ENCODE results near the gene EVA1B.

Gene EVA1B

GRCh38 chr1:36306210-36306901 is 17.1 kb downstream of the EVA1B start, which contains the start of gene SH3D21:
Gene SH3D21 (plus strand): TSS chr1:36306368. CDS start chr1:36306421, 53 bp downstream.
- H3K4me3 ChIP-seq (ENCODE audit: low read depth, low read length), result peak within 1 kb of the TSS; percentile 62
- peak; percentile 13 for TF ChIP-seq CTCF (IDR thresholded peaks at IDR 0.05; ENCODE audit: low read depth, low read length, missing control alignments)
- no peak for DNase-seq (ENCODE audit: low read depth)
- in situ Hi-C loops (cut with HindIII; ENCODE audit: low sequenced_read_pairs), result no loop called here

GRCh38 chr1:36305915-36306209 is 17.6 kb downstream of the EVA1B start:
- no peak for DNase-seq (ENCODE audit: low read depth)
- no peak overlapping the region for H3K4me3 ChIP-seq (ENCODE audit: low read depth, low read length)
- TF ChIP-seq CTCF (IDR thresholded peaks at IDR 0.05; ENCODE audit: low read depth, low read length, missing control alignments), result no peak
- in situ Hi-C loops (cut with HindIII; ENCODE audit: low sequenced_read_pairs), result no loop called here

GRCh38 chr1:36304970-36305914 is 18.2 kb downstream of the EVA1B start:
- no peak for DNase-seq (ENCODE audit: low read depth)
- in situ Hi-C loops (cut with HindIII; ENCODE audit: low sequenced_read_pairs), result no loop called here
- TF ChIP-seq CTCF (IDR thresholded peaks at IDR 0.05; ENCODE audit: low read depth, low read length, missing control alignments), result no peak
- no peak overlapping the region for H3K4me3 ChIP-seq (ENCODE audit: low read depth, low read length)

- DNase-seq (ENCODE audit: low read depth), result no peak
- H3K4me3 ChIP-seq (ENCODE audit: low read depth, low read length), result no peak overlapping the region
- in situ Hi-C loops (cut with HindIII; ENCODE audit: low sequenced_read_pairs), result no loop called here
- no peak for TF ChIP-seq CTCF (IDR thresholded peaks at IDR 0.05; ENCODE audit: low read depth, low read length, missing control alignments)
Measured at GRCh38 chr1:36304521-36304920, 18.9 kb downstream of the EVA1B start.

GRCh38 chr1:36303650-36304360 is 19.6 kb downstream of the EVA1B start:
- in situ Hi-C loops (cut with HindIII; ENCODE audit: low sequenced_read_pairs), result no loop called here
- no peak for TF ChIP-seq CTCF (IDR thresholded peaks at IDR 0.05; ENCODE audit: low read depth, low read length, missing control alignments)
- no peak overlapping the region for H3K4me3 ChIP-seq (ENCODE audit: low read depth, low read length)
- DNase-seq (ENCODE audit: low read depth), result no peak

- DNase-seq (ENCODE audit: low read depth), result no peak
- in situ Hi-C loops (cut with HindIII; ENCODE audit: low sequenced_read_pairs), result no loop called here
- no peak for TF ChIP-seq CTCF (IDR thresholded peaks at IDR 0.05; ENCODE audit: low read depth, low read length, missing control alignments)
- no peak overlapping the region for H3K4me3 ChIP-seq (ENCODE audit: low read depth, low read length)
Measured at GRCh38 chr1:36303244-36303643, 20.2 kb downstream of the EVA1B start.

All from astrocyte of the cerebellum (primary cell).